ENCODE data around the gene HSP90AB1.

Gene HSP90AB1

DNA sequence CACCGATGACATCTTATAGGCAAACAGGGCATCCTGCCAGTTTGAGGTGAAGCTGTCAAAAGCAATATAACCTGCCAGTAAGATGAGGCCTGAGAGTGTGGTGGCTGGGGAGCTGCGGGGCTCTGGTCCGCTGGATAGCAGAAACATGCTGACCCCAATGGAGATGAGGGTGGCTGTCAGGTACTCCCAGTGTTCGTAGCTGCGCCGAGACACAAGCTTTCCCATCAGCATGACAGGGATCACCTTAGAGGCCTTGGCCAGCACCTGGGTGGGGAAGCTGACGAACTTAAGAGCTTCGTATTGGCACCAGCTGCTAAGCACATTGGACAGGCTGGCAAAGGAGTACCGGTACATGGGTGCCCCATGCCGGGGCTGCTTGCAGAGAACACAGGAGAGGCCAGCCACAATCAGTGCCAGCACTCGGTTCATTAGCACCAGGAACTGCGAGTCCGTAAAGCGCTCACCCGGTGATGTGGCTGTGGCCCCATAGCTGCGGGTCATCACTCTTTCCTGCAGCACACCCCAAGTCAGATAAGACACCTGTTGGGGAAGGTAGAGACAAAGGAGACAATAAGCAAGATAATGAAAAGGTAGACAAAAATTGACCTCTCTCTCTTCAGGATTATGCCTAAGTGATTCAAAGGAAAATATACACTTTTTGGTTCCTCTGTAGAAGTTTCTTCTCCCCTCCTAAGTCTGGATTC lies 8.4 kb downstream of the HSP90AB1 start:
- no peak for DNase-seq (ENCODE audit: low read depth, low spot score)

DNA sequence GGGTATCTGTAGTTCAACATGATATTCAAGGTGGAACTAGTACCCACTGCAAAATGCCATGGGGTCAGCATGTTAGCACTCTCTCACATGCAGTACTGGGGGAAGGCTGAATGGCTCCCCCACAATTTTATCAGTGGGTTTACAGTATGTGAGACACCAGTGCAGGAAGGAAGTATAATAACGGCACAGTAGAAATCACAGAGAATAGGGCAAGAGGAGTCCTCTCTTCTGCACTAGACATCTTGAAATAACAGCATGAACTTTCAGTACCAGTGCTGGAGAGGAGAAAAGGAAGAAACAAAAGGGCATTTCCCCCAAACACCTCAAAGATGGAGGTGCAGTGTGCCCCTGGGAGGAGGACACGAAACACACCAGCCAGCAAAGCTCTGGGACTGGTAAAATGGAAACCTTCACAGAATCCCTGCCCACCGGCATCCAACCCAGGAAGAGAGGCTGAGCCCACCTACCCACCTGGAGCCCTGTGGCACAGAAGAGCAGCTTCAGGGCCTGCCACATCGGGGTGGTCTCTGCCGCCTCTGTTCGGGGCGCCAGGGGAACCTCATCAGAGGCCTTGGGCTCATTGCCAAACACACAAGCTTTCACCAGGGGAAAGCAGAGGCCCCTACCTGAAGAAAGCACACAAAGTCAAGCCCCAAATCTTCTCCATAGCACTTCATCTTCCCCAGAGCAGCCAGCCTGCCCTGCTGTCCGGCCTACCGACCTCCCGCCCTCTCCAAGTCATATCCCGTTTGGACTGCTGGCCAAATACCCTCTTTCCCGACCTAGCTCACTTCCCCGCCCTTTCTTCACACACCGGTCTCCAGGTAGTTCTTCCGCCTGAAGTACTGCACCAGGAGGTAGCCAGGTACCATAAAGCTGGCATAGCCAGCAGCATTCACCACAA lies 9.2 kb downstream of the HSP90AB1 start:
- no peak for DNase-seq (ENCODE audit: low read depth, low spot score)

DNA sequence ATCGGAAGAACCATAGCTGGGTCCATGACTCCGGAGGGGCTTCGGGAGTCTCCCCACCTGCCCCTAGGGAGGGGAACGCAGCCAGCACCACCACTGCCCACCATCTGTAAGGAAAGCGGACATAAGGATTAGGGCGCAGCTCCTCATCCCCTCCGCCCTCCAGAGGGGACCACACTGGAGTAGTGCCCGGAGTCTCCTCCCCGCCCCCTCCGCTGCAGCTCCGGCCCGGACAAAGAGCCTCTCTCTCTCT lies 9.8 kb downstream of the HSP90AB1 start:
- no peak for DNase-seq (ENCODE audit: low read depth, low spot score)

DNA sequence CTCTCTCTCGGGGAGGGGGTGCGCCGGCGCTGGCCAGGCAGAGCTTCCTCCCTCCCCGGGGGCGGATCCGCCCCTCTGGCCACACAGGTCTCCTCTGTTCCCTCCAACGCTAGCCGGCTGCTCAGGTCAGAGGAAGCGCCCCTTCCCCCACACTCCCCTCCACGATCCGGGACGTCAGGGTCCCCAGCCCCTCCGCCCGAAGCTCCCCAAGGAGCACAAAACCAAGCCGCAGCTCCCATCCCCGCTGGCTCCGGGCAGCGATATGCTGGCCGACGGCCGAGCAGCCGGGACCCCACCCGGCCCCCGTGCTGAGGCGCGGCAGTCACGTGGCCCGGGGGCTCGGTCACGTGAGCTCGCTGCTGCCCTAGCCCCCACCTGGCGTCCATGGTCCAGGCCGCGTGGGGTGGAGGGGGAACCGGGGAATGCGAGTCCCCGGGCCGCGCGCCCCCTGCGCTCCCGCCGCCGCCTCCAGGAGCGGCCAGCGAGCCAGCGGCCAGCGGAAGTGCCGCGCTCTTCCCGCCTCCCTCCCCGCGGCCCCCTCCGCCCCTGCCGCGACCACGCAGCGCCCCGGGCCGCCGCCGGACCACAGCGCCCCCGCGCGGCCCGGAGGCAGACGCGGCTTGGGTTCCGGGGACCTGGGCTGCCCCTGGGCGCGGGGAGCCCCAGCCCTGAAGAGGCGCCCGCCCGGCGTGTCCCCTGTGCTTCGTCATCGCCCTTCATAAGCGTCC lies 10.3 kb downstream of the HSP90AB1 start, which contains the start of gene SLC35B2:
Gene SLC35B2 (minus strand): TSS at position 504 of the 728 bp plus-strand sequence. CDS start 118 bp downstream, at position 386.
- no peak for DNase-seq (ENCODE audit: low read depth, low spot score)

DNA sequence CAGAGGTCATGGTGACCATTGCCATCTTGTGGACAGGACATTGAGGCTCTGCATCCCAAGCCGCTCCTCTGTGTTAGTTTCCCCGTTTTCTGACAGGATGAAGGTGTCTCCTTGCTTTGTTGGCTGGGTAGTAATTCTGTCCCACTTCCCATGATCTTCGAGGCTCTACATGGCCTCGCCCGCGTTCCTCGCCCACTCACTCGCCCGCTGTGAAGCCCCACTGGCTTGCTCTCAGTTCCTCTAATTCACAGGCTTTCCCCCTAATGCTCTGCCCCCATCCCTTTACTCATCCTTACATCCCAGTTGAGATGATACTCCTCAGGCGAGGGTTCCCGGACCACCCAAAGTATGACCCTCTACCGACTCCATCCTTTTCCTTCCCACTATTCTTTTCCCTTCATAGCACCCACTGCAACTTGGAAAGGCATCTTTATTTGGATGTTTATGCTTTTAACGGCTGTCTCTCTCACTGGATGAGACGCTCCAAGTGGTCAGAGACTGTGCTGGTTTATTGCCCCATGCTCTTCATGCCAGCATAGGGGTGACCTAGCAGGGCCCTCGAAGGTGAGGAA lies 10.9 kb downstream of the HSP90AB1 start:
- DNase-seq (ENCODE audit: low read depth, low spot score) = no peak

DNA sequence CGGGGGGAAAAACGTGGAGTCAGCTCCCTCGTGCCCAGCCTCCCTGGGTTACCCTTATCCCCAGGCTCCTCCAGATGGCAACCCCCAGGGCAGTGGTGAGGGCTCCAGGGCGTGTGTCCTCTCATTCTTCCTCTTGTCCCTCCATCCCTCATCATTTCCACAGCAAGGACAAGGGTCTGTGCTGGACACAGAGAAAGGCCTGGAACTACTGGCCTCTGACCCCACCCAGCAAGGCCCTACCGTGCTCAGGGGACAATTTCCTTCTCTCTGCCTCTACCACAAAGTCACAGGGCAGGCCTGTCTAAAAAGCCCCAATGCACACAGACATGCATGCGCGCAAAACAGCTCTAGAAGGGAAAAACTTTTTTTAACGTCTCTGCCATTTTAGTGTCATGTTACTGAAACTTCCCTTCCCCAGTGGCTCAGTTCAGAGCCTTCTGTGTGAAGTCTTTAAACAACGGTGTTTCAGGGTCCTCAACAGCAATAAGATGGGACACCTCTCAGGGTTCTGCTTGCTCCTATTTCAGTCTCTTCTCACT lies 11.5 kb downstream of the HSP90AB1 start:
- DNase-seq (ENCODE audit: low read depth, low spot score) = no peak

DNA sequence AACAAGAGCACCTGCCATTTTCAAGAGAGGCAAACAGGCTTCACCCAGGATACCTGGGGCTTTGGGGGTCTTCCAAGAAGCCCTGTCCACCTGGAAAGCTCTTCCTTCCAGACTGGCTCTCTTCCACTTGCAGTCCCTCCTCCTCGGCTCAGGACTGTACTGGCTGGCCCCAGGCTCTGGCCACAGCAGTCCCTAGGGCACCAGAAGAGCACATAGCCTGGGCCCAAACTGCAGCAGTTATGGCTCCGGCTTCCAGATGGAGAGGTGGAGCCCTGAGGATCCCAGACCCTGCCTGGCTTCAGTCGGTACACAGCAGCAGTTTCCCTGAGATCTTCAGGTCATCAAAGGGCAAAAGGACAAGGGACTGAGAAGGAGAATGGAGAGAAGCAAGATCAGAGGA lies 12.0 kb downstream of the HSP90AB1 start:
- DNase-seq (ENCODE audit: low read depth, low spot score) = no peak

DNA sequence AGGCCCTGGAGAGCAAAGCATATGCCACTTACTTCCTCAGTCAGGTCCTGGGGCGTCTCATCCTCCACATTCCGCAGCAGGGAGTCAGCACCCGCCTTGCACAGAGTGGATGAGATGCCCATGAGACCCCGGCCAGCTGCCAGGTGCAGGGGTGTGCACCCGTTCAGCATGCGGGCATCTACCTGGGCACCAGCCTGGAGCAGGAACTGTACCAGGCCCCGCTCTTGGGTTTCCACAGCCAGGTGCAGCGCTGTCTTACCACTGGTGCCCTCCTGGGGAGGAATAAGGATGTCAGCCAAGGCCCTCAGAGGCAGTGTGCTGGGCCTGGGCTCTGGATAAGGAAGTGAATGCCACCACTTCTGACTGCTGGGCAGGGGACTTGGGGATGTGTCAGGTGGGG lies 13.1 kb downstream of the HSP90AB1 start:
- DNase-seq (ENCODE audit: low read depth, low spot score) = no peak

DNA sequence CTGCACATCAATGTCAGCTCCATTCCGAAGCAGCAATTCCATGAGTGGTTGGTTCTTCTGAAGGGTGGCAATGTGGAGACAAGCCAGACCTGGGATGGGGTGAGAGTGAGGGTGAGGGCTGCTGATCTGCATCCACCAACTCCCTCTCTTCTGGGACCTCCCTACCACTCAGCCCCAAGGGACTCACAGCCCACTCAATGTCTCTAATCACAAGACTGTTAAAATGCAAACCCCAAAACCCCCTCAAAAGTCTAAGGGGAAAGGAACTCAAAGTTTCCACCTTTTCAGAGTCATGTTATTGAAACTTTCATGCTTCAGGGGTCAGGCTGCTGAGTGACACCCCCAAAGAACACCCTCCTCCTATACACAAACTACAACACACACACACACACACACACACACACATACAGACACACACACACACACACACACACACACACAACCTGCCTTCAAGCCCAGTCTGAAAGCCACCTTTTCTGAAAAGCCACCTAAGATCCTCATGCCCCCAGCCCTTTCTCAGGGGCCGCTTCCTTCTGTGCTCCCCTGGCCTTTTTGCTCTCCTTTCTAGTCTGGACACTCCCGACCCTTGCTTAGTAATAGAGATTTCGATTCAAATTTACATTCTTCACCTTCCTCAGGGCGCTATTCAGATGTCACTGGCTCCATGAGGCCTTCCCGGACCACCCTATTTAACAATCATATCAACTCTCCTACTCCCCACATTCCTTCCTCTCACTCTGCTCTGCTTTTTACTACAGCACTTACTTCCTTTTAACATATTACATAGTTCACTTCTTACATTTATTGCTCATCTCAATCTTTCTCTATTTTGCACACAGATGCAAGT lies 13.8 kb downstream of the HSP90AB1 start:
- no peak for DNase-seq (ENCODE audit: low read depth, low spot score)

DNA sequence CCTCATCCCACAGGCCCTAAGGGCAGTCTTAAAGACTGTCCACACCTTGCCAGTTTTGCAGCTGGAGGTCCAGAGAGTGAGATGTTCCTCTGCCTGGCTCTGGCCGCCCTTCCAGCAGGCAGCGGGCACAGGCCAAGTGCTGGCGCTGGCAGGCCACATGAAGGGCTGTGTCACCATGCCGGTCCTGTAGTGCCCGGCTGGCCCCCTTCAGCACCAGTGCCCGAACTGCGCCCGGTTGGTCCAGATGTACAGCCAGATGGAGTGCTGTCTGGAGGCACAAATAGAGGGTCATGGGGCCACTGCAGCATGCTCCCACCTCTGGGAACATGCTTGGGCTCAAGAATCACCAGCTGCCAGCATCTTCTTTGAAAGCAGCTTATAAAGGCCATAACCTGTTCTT lies 14.7 kb downstream of the HSP90AB1 start:
- no peak for DNase-seq (ENCODE audit: low read depth, low spot score)

DNA sequence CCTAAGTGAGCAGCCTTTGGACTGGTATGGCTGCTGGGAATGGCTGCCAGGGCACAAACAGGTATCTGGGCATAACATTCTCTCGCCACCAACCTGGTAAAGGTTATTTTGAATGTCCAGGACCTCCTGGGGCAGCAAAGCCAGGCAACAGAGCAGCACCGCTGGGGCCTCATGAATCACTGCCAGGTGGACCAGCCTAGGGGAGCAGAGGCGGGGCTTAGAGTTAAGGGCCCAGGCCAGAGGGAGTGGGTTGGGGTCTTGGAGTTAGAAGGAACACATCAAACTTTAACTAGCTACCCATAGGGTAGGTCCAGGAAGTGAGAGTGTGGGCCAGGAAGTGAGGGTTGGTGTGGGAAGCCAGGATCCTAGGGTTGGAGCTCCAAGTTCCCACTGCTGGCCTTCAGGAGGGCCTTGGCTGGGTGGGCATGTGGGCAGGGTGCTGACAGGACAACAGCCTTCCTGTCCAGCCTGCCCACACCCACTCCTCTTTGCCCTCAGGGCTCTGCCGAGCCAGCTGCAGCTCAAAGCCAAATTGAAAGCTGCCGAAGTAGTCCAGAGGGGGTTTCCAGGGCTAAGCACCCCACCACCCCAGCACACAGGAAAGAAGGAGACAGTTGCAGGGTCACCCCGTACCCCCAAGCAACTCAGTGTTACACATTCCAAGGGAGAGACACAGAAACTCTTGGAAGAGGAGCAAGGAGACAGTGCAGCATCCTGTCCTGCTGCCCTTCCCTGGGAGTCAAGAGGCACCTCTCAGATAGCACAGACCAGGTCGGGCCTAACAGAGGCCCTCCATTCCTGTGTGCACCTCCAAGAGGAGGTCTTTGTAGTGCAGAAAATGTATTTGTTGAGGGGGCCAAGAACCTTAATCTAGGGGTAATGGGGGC lies 15.8 kb downstream of the HSP90AB1 start:
- DNase-seq (ENCODE audit: low read depth, low spot score) = no peak

DNA sequence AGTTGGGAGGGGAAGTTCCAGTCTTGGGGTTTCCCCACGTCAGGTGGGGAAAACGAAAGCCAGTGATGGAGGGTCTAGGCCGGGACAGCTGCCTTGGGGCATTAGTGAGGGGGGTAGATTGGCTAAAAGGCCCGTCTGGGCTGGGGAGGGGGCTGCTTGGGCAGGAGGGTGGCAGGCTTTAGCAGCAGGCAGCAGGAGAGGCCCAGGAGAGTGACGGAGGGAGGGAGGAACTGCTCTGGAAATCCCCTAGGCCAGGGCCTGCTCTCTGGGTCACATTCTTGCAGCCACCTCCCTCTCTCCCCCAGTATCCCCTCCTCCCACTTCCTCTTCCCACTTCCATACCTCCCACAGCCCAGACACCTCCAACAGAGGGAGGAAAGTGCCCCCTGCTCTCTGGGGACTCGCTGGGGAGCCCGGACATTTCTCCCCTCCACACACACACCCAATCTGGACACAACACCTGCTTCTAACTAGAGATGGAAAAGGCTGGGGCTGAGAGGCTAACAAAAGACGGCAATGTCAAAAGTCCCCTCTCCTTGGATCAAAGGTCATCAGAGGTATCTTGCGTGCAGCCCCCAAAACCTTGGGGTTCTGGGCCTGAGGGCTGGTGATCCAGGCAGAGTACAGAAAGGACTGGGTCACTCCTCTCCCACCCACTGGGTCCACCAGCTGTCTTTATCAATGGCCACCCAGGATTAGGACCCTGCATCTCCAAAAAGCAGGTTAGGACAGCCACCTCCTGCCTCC lies 16.6 kb downstream of the HSP90AB1 start:
- no peak for DNase-seq (ENCODE audit: low read depth, low spot score)

DNA sequence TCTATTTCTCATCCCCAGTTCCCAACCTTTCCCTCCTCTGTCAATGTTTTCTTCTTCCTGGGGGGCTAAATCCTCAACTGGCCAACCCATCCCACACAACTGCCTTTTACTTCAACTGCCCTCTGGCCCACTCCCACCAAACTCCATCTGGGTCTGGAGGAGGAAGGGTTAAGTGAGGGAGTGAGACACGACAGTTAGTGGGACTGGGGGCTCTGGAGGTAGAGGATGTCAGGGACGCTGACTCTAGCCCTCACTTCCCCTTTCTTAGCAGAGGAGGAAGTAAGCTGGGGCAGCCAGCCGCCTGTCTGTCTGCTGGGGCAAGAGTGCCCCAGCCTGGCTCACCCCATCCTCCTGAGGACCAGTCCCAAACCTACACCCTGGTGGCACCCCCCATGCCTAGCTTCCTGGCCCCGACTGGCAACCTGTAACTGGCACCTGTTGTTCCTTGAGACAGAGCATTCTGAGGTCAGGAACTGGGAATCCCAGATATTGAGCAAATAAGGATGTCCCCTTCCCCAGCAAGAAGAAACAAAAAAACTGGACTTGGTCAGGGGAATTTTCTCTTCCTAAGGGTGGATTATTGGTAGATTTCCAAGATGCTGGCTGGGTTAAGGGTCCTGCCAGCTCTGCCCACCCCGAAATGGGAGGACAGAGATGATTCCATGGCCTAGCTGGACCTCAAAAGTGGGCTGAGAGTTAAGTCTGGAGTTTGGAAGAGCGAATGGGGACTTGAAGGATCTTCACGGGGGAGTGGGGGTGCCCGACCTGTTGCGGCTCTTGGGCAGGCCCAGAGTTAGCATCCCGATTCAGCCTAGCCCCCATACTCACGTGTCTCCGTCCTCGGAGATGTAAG lies 17.5 kb downstream of the HSP90AB1 start:
- no peak for DNase-seq (ENCODE audit: low read depth, low spot score)

DNA sequence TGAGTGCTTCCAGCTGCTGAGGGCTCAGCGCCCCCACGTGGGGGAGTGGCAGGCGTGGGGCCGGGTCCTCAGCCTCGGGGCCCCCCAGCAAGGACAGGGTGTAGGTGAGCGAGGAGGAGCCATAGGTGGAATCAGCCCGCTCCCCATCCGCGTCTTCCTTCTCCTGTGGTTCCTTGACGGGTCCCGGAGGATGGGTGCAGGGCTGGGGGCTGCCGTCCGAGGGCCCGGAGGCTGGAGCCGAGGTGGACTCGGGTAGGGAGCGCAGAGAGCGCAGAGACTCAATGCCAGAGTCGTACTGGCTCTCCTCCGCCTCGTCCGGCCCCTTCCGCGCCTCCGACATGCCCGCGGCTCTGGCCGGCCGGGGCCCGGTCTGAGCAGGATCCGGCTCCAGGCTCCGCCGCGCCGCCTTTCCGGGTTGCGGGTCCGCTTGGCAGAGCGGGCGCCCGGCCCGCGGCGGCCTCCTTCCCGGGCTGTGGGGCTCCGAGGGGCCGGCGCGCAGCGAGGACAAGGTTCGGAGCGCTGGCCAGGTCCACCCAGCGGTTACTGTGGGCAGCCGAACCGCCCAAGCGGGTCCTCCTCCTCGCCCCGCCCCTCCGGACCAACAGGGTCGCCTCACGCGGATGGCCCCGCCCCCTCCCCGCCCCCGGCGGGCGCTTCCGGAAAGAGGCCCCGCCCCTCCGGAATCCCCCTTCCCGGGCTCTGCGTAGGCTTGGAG lies 18.3 kb downstream of the HSP90AB1 start, which contains the start of gene NFKBIE:
Gene NFKBIE (minus strand): TSS at position 545 of the 715 bp plus-strand sequence. CDS start 205 bp downstream, at position 340.
- DNase-seq (ENCODE audit: low read depth, low spot score) = no peak

DNA sequence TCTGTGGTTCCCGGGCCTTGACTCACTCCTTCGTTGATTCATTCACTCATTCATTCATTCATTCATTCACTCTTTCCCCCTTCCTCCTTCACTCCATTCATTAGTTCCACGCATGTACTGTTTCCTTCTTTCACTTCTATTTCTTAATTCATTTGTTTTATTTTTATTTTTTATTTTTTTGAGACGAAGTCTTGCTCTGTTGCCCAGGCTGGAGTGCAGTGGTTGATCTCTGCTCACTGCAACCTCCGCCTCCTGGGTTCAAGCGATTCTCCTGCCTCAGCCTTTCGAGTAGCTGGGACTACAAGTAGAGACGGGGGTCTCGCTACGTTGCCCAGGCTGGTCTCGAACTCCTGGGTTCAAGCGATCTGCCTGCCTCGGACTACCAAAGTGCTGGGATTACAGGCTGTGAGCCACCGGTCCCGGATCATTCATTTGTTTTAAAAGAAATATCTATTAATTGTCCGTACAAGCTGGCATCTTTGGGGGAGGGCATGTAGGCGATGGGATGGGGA lies 18.9 kb downstream of the HSP90AB1 start:
- DNase-seq (ENCODE audit: low read depth, low spot score) = no peak

DNA sequence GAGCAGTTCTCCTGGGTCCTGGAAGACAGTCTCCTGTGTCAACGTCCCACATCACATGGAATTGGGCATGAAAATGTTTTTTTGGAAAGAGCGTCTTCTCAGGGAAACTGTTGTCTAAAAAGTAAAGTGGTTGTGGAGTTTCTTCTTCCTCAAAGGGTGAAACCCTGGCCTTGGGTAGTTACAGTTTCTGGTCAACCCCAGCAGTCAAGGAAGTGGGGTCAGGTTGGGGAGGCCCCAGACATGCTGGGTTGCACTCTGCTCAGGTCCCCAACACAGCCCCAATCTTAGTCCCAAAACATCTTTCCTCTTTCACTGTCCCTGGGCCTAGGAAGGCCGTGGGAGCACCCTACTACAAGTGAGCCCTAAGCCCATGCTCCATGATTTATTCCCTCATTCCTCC lies 19.4 kb downstream of the HSP90AB1 start:
- DNase-seq (ENCODE audit: low read depth, low spot score) = no peak

DNA sequence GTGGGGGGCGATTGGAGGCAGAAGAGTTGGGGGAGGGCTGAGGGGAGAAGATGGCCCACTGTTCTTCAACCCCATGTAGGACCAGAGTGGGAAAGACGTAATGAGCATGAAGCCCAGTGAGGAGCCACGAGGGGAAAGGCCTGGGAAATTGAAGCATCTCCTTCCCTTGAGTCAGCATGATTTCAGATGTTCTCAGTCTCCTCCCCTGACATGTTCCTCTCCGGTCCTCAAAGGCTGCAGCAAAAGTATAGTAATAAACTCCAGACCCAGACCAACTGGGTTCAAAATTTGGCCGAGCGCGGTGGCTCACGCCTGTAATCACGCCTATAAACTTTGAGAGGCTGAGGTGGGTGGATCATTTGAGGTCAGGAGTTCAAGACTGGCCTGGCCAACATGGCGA lies 20.4 kb downstream of the HSP90AB1 start:
- DNase-seq (ENCODE audit: low read depth, low spot score) = no peak
